Smooth muscle cell (in vitro differentiated cells): ENCODE measurements around the gene KIAA1549. TPM values are rescaled to one million over a fixed set of nuclear protein-coding genes. Genes with fewer than 3 reads are reported as not detected.

ENCODE experiments used
- DNase-seq: peaks from one replicate; lab custom pipeline; 2025; ENCODE audit not compliant: unreplicated experiment; lab: John Stamatoyannopoulos, UW
- H2AFZ ChIP-seq: fragments of 200-600 bp; sonication (generic); 2 replicates; pipeline ENCODE4 v1.6.0; 2016; ENCODE audit warnings: antibody characterized with exemption, low read depth, mild to moderate bottlenecking
- H3F3A ChIP-seq: fragments of 200-600 bp; sonication (generic); 2 replicates; pipeline ENCODE4 v1.6.0; 2017; ENCODE audit warnings: antibody characterized with exemption, low read depth
- H3K27ac ChIP-seq: fragments of 200-600 bp; sonication (generic); 2 replicates; pipeline ENCODE4 v1.5.1; 2016; ENCODE audit warnings: low read depth, mild to moderate bottlenecking
- H3K27me3 ChIP-seq: fragments of 200-600 bp; sonication (generic); 2 replicates; pipeline ENCODE4 v1.6.1; 2016; ENCODE audit warnings: low read depth, mild to moderate bottlenecking
- H3K36me3 ChIP-seq: fragments of 200-600 bp; sonication (generic); 2 replicates; pipeline ENCODE4 v1.5.1; 2016; ENCODE audit warnings: low read depth
- H3K4me1 ChIP-seq: fragments of 200-600 bp; sonication (generic); 2 replicates; pipeline ENCODE4 v1.5.1; 2016; ENCODE audit warnings: low read depth
- H3K4me2 ChIP-seq: fragments of 200-600 bp; sonication (generic); 2 replicates; pipeline ENCODE4 v1.6.0; 2016; ENCODE audit warnings: mild to moderate bottlenecking
- H3K4me3 ChIP-seq: fragments of 200-600 bp; sonication (generic); 2 replicates; pipeline ENCODE4 v1.5.1; 2016; ENCODE audit warnings: mild to moderate bottlenecking
- H3K79me2 ChIP-seq: fragments of 200-600 bp; sonication (generic); 2 replicates; pipeline ENCODE4 v1.6.0; 2016; ENCODE audit warnings: low read depth, mild to moderate bottlenecking
- H3K9ac ChIP-seq: fragments of 200-600 bp; sonication (generic); 2 replicates; pipeline ENCODE4 v1.6.0; 2016; ENCODE audit warnings: low read depth
- H3K9me3 ChIP-seq: fragments of 200-600 bp; sonication (generic); replicated peaks from 2 replicates; pipeline ENCODE4 v1.5.1; 2016; ENCODE audit warnings: low read depth
- H4K20me1 ChIP-seq: fragments of 200-600 bp; sonication (generic); 2 replicates; pipeline ENCODE4 v1.6.0; 2016; ENCODE audit warnings: low read depth
- WGBS: methylation state at CpG from one replicate; pipeline ENCODE4 v1.1.7; 2016; ENCODE audit warnings: low lambda C conversion rate; 5-methylcytosine and 5-hydroxymethylcytosine counted together
- polyA plus RNA-seq: library from polyadenylated mRNA; unstranded; fragments of >200 nt; fragmentation: Nextera tagmentation; extraction: Ambion mirVana; gene quantifications from 2 replicates; pipeline ENCODE4 v1.2.1, GENCODE V29; 2016
- total RNA-seq: library from RNA; depleted of rRNA; stranded (reverse); fragments of >200 nt; gene quantifications from 2 replicates; pipeline ENCODE4 v1.2.3, GENCODE V29; 2014
- TF ChIP-seq, protein P1 (sequence below): fragments of 200-600 bp; sonication (generic); IDR thresholded peaks from 2 replicates; pipeline ENCODE4 v1.5.1; 2017; ENCODE audit warnings: borderline replicate concordance, mild to moderate bottlenecking, antibody characterized with exemption; ENCODE audit not compliant: insufficient read depth, poor library complexity, severe bottlenecking

Gene KIAA1549
- total and polyA plus RNA-seq, 2 experiments from 2014 or later = 4.1 to 7.1 TPM

- no peaks in the 10 kb centered on the region for H3F3A ChIP-seq
- H3K9ac ChIP-seq = no peak overlapping the region
- no peaks in the 10 kb centered on the region for H3K36me3 ChIP-seq
- no peaks in the 10 kb centered on the region for H3K79me2 ChIP-seq
- DNase-seq = no peak
- H2AFZ ChIP-seq = no peak overlapping the region
- H4K20me1 ChIP-seq = no peaks in the 10 kb centered on the region
- 59% methylated on average over 12 of the region's 12 CpGs for WGBS
- H3K4me2 ChIP-seq = no peak overlapping the region
- H3K4me1 ChIP-seq = no peaks in the 10 kb centered on the region
- TF ChIP-seq, protein P1, sequence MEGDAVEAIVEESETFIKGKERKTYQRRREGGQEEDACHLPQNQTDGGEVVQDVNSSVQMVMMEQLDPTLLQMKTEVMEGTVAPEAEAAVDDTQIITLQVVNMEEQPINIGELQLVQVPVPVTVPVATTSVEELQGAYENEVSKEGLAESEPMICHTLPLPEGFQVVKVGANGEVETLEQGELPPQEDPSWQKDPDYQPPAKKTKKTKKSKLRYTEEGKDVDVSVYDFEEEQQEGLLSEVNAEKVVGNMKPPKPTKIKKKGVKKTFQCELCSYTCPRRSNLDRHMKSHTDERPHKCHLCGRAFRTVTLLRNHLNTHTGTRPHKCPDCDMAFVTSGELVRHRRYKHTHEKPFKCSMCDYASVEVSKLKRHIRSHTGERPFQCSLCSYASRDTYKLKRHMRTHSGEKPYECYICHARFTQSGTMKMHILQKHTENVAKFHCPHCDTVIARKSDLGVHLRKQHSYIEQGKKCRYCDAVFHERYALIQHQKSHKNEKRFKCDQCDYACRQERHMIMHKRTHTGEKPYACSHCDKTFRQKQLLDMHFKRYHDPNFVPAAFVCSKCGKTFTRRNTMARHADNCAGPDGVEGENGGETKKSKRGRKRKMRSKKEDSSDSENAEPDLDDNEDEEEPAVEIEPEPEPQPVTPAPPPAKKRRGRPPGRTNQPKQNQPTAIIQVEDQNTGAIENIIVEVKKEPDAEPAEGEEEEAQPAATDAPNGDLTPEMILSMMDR = no peak
- no peak overlapping the region for H3K4me3 ChIP-seq
- no peaks in the 10 kb centered on the region for H3K9me3 ChIP-seq
- no peak overlapping the region for H3K27ac ChIP-seq
- H3K27me3 ChIP-seq = no peaks in the 10 kb centered on the region
Observed at GRCh38 chr7:138900035-138900828, 81.0 kb downstream of the KIAA1549 start.

DNA sequence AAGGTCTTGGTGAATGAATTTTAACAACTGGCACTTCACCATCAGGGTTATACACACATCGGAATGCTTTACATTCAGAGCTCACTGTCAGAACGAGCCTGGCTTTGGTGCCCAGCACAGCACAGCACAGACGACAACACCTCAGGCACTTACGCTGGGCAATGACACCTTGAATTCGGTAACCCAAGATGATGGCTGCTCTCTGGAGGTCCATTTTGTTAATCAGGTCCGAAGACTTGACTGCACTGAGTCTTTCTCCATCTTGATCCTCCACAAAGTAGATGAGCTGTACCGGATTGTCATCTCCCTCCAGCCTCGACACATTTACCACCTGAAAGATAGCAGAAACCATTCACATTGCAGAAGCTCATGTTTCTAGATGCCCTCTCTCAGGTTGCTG, 82.4 kb downstream of the KIAA1549 start:
- H3K27ac ChIP-seq = no peak overlapping the region
- no peaks in the 10 kb centered on the region for H4K20me1 ChIP-seq
- no peaks in the 10 kb centered on the region for H3K9me3 ChIP-seq
- 87% methylated on average over 8 of the region's 8 CpGs for WGBS
- no peak overlapping the region for H3K4me2 ChIP-seq
- no peaks in the 10 kb centered on the region for H3K36me3 ChIP-seq
- H3K79me2 ChIP-seq = no peaks in the 10 kb centered on the region
- no peak overlapping the region for H3K9ac ChIP-seq
- DNase-seq = no peak
- no peaks in the 10 kb centered on the region for H3K27me3 ChIP-seq
- TF ChIP-seq, protein P1 = no peak
- H2AFZ ChIP-seq = no peak overlapping the region
- H3K4me3 ChIP-seq = no peak overlapping the region
- no peaks in the 10 kb centered on the region for H3K4me1 ChIP-seq
- H3F3A ChIP-seq = no peaks in the 10 kb centered on the region

GRCh38 chr7:138898255-138898654, 82.9 kb downstream of the KIAA1549 start:
- Histone ChIP-seq H3K9me3 (no peaks in the 10 kb centered on the region), H3K4me3 (no peak overlapping the region), H2AFZ (no peak overlapping the region), H3K9ac (no peak overlapping the region), H3K4me2 (no peak overlapping the region), H3K27ac (no peak overlapping the region), H3K79me2 (no peaks in the 10 kb centered on the region), H3K27me3 (no peaks in the 10 kb centered on the region), H3K4me1 (no peaks in the 10 kb centered on the region), H3K36me3 (no peaks in the 10 kb centered on the region), H4K20me1 (no peaks in the 10 kb centered on the region), H3F3A (no peaks in the 10 kb centered on the region)
- 84% methylated on average over 3 of the region's 3 CpGs for WGBS
- no peak for DNase-seq
- TF ChIP-seq, protein P1 = no peak

DNA sequence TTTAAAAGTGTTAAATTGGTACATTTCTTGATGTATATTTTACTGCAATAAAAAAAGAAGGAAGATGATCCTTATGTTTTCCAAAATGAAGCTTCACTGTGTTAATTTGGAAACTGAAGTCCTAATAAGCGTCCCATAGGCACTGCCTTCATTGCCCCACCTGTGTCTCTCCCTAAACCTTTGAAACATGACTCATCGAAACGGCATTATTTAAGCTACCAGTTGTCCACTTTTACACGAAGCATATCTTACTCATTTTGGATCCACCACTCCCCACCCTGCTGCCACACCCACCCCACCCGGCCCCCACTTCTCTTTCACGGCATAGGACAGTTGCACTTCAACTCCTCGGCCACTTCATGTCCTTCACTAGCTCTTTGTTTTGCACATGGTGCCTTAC, 85.5 kb downstream of the KIAA1549 start:
- H3F3A ChIP-seq = no peaks in the 10 kb centered on the region
- H3K9me3 ChIP-seq = no peaks in the 10 kb centered on the region
- no peaks in the 10 kb centered on the region for H3K36me3 ChIP-seq
- H3K27me3 ChIP-seq = no peaks in the 10 kb centered on the region
- H3K4me1 ChIP-seq = peaks cover 13% of the 10 kb centered on the region
- no peak for DNase-seq
- 83% methylated on average over 7 of the region's 7 CpGs for WGBS
- H4K20me1 ChIP-seq = no peaks in the 10 kb centered on the region
- H3K4me3 ChIP-seq = no peak overlapping the region
- H3K9ac ChIP-seq = no peak overlapping the region
- H3K27ac ChIP-seq = no peak overlapping the region
- TF ChIP-seq, protein P1 = no peak
- no peak overlapping the region for H3K4me2 ChIP-seq
- no peak overlapping the region for H2AFZ ChIP-seq
- H3K79me2 ChIP-seq = no peaks in the 10 kb centered on the region
